Embryonic facial prominence (tissue), 1 donor: ENCODE data around the gene TRIM58.

Experiments used
- DNase-seq: peaks from one replicate; pipeline ENCODE4 v3.0.0-alpha.2; 2016; ENCODE audit errors: extremely low spot score

Gene TRIM58, protein sequence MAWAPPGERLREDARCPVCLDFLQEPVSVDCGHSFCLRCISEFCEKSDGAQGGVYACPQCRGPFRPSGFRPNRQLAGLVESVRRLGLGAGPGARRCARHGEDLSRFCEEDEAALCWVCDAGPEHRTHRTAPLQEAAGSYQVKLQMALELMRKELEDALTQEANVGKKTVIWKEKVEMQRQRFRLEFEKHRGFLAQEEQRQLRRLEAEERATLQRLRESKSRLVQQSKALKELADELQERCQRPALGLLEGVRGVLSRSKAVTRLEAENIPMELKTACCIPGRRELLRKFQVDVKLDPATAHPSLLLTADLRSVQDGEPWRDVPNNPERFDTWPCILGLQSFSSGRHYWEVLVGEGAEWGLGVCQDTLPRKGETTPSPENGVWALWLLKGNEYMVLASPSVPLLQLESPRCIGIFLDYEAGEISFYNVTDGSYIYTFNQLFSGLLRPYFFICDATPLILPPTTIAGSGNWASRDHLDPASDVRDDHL

GRCh38 chr1:247857069-247857984 lies at the start of gene TRIM58:
TSS of gene TRIM58 (plus strand) at chr1:247857187. CDS start at chr1:247857247, 60 bp downstream.
- DNase-seq, result no peak

- DNase-seq, result no peak
These were observed 44.4 kb upstream of the TRIM58 start for GRCh38 chr1:247812637-247813036.

DNA sequence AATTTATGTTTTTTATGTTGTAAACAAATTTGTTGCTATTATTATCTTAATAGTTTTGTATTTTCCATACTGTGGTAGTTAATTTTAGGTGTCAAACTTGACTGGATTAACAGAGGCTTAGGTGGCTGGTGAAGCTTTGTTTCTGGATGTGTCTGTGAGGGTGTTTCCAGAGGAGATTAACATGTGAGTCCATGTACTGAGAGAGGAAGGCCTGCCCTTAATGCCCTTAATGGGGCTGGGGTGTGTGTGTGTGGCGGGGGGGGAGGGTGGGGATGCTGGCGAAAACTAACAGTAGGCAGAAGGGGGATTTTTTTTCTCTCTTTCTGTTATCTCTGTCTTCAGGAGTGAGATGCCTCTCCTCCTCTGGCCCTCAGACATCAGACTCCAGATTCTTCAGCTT lies 34.9 kb upstream of the TRIM58 start:
- no peak for DNase-seq

DNA sequence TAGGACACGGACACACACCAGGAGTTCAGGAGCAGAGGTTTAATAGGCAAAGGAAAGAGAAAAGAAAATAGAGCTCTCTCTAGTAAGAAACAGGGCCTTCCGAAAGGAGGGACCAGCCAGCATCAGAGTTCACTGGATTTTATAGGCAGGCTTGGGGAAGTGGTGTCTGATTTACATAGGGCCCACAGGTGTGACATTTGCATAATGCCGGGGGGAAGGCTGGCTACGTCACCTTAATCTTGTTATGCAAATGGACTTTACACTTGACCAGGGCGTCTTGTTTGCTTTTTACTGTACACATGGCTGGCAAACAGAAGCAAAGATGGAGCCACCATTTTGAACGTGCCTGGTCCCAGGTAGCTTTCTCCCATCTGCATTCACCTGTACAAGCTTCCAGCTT lies 33.0 kb upstream of the TRIM58 start, which contains the start of gene OR14A16:
OR14A16 (minus strand) TSS at position 97 of the 400 bp plus-strand sequence. CDS start 8,390 bp downstream, outside the sequence.
- DNase-seq, result no peak

- DNase-seq, result no peak
These were observed 31.6 kb upstream of the TRIM58 start for GRCh38 chr1:247825362-247825761.

DNA sequence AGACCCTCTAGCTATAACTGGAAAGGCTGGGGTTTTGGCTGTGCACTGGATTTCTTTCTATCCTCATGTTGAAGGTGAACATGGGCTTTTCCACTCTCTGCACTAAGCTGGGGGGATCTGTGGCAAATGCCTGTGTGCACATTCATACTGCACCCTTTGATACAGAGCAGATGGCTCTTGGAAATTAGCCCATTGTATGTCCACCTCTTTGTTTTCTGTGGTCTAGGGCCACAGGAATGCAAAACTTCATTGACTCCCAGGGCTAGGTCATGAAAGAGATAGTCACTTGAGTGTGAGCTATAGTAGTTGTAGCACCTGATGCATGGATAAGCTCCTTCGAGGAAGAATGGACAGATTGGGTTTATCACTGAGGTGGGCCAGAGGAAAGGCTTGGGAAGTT lies 27.3 kb upstream of the TRIM58 start:
- DNase-seq, result no peak

GRCh38 chr1:247833601-247834000 lies 23.4 kb upstream of the TRIM58 start:
- no peak for DNase-seq

GRCh38 chr1:247840818-247841217 lies 16.2 kb upstream of the TRIM58 start:
- no peak for DNase-seq

- DNase-seq, result no peak
These were observed 15.2 kb upstream of the TRIM58 start, which contains the start of gene OR11L1 for GRCh38 chr1:247841796-247842195. TSS of gene OR11L1 (minus strand) at chr1:247841896. CDS start at chr1:247841896, 0 bp downstream.

- DNase-seq, result no peak
These were observed 13.6 kb upstream of the TRIM58 start for GRCh38 chr1:247843411-247843810.

- DNase-seq, result no peak
These were observed 11.8 kb upstream of the TRIM58 start for GRCh38 chr1:247845011-247845692.

DNA sequence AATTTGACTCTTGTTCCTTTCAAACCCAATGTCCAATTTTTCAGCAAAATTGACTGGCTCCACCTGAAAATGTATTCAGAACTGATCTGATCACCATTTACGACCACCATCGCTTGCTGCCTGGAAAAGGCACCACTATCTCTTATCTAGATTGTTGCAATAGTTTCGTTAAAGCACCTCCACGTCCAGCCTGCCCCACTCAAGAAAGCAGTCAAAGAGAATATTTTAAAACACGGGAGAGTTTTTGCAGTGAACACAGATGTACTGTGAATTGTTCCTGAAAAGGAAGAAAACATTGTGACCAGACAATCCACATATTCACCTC lies 11.3 kb upstream of the TRIM58 start:
- DNase-seq, result no peak

GRCh38 chr1:247848346-247848745 lies 8.6 kb upstream of the TRIM58 start:
- no peak for DNase-seq

DNA sequence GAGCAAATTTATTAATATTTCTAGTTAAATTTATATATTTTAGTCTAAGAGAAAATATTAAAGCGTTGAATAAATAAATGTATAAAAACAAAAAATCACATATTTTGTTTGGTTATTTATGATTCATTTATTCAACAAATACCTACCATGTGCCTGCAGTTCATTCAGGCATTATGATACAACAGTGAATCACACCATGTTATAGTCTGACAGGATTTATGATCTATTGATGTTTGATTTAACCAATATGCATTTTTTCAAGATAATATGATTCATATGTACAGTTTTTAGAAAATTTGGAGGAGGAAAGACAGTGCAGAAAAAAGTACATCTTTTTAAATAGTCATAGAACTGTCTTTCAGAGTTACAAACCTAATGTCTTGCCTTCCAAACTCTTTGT lies 7.4 kb upstream of the TRIM58 start:
- no peak for DNase-seq

GRCh38 chr1:247854899-247855545 lies 2.0 kb upstream of the TRIM58 start:
- DNase-seq, result no peak

DNA sequence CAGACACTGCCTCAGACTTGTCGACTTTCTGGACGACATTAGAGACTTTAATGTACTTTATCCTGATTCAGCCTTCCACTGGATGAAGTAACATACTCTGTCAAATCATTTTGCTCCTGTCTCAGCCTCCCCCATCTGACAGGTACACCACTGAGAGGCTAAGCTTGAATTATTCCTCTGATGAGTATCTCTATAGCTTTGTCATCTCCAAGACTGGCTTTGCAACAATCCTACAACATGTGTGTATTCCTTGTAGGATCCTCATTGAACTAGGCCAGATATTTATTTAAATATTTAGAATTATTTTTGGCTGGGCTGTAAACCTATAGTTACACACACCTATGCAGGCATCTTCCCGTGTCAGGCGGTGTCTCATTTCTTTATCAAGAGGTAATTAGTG lies 1.1 kb upstream of the TRIM58 start:
- DNase-seq, result no peak

- no peak for DNase-seq
These were observed 1.1 kb downstream of the TRIM58 start for GRCh38 chr1:247857985-247858619.

DNA sequence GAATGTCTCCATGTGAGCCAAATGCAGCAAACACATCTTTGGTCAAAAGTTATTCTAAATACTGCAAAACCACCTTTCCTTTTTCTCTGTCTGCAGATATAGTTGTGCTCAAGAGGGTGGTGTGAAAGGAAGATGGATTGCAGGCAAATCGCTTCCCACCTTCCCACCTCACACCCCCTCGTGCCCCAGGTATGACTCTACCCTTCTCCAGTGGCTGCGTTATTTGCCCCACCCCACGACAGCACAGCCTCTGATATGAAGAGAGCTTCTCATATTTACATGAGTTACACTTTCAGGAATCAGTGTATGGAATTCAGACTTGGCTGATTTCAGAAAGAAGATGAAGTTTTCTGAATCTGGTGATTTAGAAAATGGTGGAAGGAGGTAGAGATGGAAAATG lies 5.8 kb downstream of the TRIM58 start:
- no peak for DNase-seq

- DNase-seq, result no peak
These were observed 7.7 kb downstream of the TRIM58 start for GRCh38 chr1:247864644-247865043.

GRCh38 chr1:247865416-247865815 lies 8.4 kb downstream of the TRIM58 start:
- DNase-seq, result no peak

- DNase-seq, result no peak
These were observed 26.4 kb downstream of the TRIM58 start for GRCh38 chr1:247883346-247883745.
